Fibroblast of lung (primary cell): ENCODE data around the gene CDC6. TPM values are rescaled to one million over a fixed set of nuclear protein-coding genes. Genes with fewer than 3 reads are reported as not detected.

Source experiments
- DNase-seq, 2 donors: peaks; one replicate each; pipeline versions ENCODE4 v3.0.0 to v3.0.0-alpha.2; 2010; ENCODE audit warnings: low read depth in 2 of 2
- H2AFZ ChIP-seq: 2 replicates; pipeline ENCODE4 v1.5.1; 2012; ENCODE audit warnings: low read length, control low read depth, inconsistent platforms
- H3K27ac ChIP-seq: 2 replicates; pipeline ENCODE4 v1.5.1; 2011; ENCODE audit warnings: low read length, control low read depth; ENCODE audit not compliant: insufficient read depth
- H3K27me3 ChIP-seq: 2 replicates; pipeline ENCODE4 v1.5.1; 2011; ENCODE audit warnings: mild to moderate bottlenecking, low read length; ENCODE audit not compliant: control insufficient read depth, insufficient read depth
- H3K36me3 ChIP-seq: 2 replicates; pipeline ENCODE4 v1.5.1; 2011; ENCODE audit warnings: low read length; ENCODE audit not compliant: control insufficient read depth, insufficient read depth
- H3K4me1 ChIP-seq: 2 replicates; pipeline ENCODE4 v1.5.1; 2011; ENCODE audit warnings: low read length; ENCODE audit not compliant: control insufficient read depth, insufficient read depth; ENCODE audit errors: extremely low read depth
- H3K4me2 ChIP-seq: 2 replicates; pipeline ENCODE4 v1.5.1; 2011; ENCODE audit warnings: low read length, control low read depth; ENCODE audit not compliant: insufficient read depth; ENCODE audit errors: extremely low read depth
- H3K4me3 ChIP-seq, 4 experiments: fragments of 200-600 bp in 1 of 4; sonication (generic) in 1 of 4; replicated peaks in 1 of 4; 2 replicates each; pipeline ENCODE4 v1.5.1; 2011 to 2016; ENCODE audit warnings: low read length in 4 of 4, low read depth in 3 of 4, mild to moderate bottlenecking in 3 of 4, control low read depth in 2 of 4, inconsistent platforms in 1 of 4, mixed read lengths in 1 of 4; ENCODE audit not compliant: insufficient read depth in 1 of 4; ENCODE audit errors: control extremely low read depth in 1 of 4
- H3K79me2 ChIP-seq: 2 replicates; pipeline ENCODE4 v1.5.1; 2012; ENCODE audit warnings: mild to moderate bottlenecking, low read length, inconsistent platforms; ENCODE audit not compliant: control insufficient read depth, insufficient read depth
- H3K9ac ChIP-seq: 2 replicates; pipeline ENCODE4 v1.5.1; 2011; ENCODE audit warnings: mild to moderate bottlenecking, low read length, control low read depth; ENCODE audit not compliant: insufficient read depth
- H3K9me3 ChIP-seq: 2 replicates; pipeline ENCODE4 v1.5.1; 2012; ENCODE audit warnings: low read depth, low read length; ENCODE audit not compliant: control insufficient read depth, insufficient read depth
- H4K20me1 ChIP-seq: 2 replicates; pipeline ENCODE4 v1.5.1; 2011; ENCODE audit warnings: low read length; ENCODE audit not compliant: control insufficient read depth, insufficient read depth; ENCODE audit errors: extremely low read depth
- EZH2 ChIP-seq: IDR thresholded peaks from 2 replicates; pipeline ENCODE4 v1.5.1; 2012; ENCODE audit warnings: low read length, control low read depth, mild to moderate bottlenecking; ENCODE audit errors: missing control alignments
- polyA plus RNA-seq, 2 donors: library from polyadenylated mRNA; depleted of rRNA in 1 of 2; stranded (reverse) in 1 of 2; unstranded in 1 of 2; fragments of >200 nt; gene quantifications; 2 replicates each; pipeline ENCODE4 v1.2.1, GENCODE V29; 2011 to 2012; ENCODE audit warnings: missing spikeins in 1 of 2
- total RNA-seq: library from RNA; depleted of rRNA; stranded (reverse); fragments of >200 nt; gene quantifications from 2 replicates; pipeline ENCODE4 v1.2.1, GENCODE V29; 2014
- TF ChIP-seq, protein P1 (sequence below), 2 donors: IDR thresholded peaks in 1 of 2; conservative IDR thresholded peaks in 1 of 2; 1 replicate in 1 of 2; 2 replicates in 1 of 2; pipeline ENCODE4 v1.5.1; 2011 to 2012; ENCODE audit warnings: low read length in 2 of 2, control low read depth in 1 of 2, inconsistent platforms in 1 of 2, low read depth in 1 of 2, mild to moderate bottlenecking in 1 of 2

The CDC6 gene
- total and polyA plus RNA-seq, 2 donors (not counting 1 experiment from before 2014, with no cell fraction given): 4.5 to 16.3 TPM

DNA sequence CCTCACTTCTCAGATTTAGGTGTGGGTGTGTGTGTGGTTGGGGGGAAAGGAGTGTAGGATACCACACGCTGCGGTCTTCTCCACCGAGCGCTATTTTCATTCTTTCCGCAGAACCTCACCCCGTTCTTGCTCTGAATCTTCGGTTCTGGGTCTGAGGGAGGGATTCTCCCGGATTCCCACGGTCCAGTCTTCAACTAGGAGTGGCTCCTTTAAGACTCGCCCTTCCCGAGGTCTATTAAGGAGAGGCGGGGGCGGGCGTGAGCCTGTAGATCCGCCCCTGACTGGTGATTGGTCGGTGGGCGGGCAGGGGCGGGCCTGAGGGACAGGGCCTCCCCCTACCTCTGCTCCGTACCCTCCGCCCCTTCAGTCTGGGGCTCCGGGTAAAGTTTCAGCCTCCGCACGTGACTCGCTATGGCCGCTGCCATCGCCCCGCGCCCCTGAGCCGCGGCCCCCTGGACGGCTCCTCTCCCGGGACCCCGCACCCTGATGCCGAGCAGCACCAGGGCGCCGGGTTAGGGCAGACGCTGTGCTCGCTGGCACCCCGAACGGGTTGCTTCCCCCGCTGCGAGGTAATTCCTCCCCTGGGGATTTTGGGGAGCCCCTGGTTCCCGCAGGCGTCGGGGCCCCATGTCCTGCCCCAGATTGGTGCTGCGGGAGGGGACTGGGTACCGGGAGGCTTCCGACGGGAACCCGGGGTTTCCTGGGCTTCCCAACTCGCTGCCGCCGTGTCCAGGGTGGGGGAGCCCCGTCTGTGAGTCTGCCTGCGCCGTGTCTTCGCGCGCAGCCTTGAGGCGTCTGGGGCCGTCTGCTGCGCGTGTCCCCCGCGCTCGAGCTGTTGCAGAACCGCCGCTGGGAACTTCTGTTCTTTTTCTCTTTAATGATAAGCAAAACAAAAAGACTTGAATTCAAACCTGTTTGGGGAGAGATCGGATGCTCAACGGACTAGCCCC, 30.5 kb downstream of the CDC6 start:
- peak overlapping the region; percentile 77 to 99 (median 93) for H3K4me3 ChIP-seq
- H3K4me2 ChIP-seq: peak overlapping the region; percentile 84
- H3K9ac ChIP-seq: peak overlapping the region; percentile 96
- peak; percentile 94 to 97 for DNase-seq
- peak overlapping the region; percentile 59 for H2AFZ ChIP-seq
- H3K9me3 ChIP-seq: no peaks in the 10 kb centered on the region
- H3K79me2 ChIP-seq: peaks cover 45% of the 10 kb centered on the region
- no peaks in the 10 kb centered on the region for H4K20me1 ChIP-seq
- TF ChIP-seq EZH2: no peak
- TF ChIP-seq, protein P1, sequence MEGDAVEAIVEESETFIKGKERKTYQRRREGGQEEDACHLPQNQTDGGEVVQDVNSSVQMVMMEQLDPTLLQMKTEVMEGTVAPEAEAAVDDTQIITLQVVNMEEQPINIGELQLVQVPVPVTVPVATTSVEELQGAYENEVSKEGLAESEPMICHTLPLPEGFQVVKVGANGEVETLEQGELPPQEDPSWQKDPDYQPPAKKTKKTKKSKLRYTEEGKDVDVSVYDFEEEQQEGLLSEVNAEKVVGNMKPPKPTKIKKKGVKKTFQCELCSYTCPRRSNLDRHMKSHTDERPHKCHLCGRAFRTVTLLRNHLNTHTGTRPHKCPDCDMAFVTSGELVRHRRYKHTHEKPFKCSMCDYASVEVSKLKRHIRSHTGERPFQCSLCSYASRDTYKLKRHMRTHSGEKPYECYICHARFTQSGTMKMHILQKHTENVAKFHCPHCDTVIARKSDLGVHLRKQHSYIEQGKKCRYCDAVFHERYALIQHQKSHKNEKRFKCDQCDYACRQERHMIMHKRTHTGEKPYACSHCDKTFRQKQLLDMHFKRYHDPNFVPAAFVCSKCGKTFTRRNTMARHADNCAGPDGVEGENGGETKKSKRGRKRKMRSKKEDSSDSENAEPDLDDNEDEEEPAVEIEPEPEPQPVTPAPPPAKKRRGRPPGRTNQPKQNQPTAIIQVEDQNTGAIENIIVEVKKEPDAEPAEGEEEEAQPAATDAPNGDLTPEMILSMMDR (conservative IDR thresholded peaks at IDR 0.05 in 1 of 2, IDR thresholded peaks at IDR 0.05 in 1 of 2; ENCODE audit: low read depth in 1 of 2, low read length in 2 of 2): no peak
- H3K27me3 ChIP-seq: no peaks in the 10 kb centered on the region
- H3K4me1 ChIP-seq: peaks cover 60% of the 10 kb centered on the region
- no peaks in the 10 kb centered on the region for H3K36me3 ChIP-seq
- H3K27ac ChIP-seq: peak overlapping the region; percentile 95

DNA sequence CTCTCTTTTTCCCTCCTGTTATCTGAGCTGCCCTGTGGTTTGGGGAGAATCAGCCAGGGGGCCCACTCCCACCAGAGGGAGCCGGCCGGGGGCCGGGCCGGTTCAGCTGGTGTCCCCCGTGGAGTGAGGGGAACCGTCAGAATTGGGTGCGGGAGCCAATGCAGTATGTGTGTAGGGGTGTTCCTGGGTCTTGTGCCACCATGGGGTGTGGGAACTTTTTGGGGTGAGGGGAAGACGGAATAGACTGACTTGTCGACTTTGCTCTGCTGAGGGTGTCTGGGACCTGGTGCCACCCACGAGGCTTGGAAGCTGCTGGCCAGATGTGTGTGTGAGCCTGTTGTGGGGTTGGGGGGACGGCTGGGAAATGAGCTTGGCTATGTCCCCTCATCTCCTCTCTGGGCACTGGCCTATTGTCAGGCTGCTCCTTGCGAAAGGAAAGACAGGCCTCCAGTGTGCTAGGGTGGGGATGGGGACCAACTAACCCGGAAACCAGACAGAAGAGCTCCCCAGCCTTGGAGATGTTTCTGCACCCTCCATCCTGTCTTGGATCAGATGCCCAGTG, 31.2 kb downstream of the CDC6 start:
- TF ChIP-seq EZH2: no peak
- TF ChIP-seq, protein P1 (conservative IDR thresholded peaks at IDR 0.05 in 1 of 2, IDR thresholded peaks at IDR 0.05 in 1 of 2; ENCODE audit: low read depth in 1 of 2, low read length in 2 of 2): peak in 1 of 2 donors; percentile 29
- Histone ChIP-seq H3K79me2 (peaks cover 51% of the 10 kb centered on the region), H3K4me1 (peaks cover 60% of the 10 kb centered on the region), H3K4me3 (peak overlapping the region; percentile 77 to 99 (median 93)), H2AFZ (no peak overlapping the region), H3K9ac (peak overlapping the region; percentile 96), H3K27ac (peak overlapping the region; percentile 95), H4K20me1 (no peaks in the 10 kb centered on the region), H3K27me3 (no peaks in the 10 kb centered on the region), H3K9me3 (no peaks in the 10 kb centered on the region), H3K4me2 (peak overlapping the region; percentile 60), H3K36me3 (no peaks in the 10 kb centered on the region)
- DNase-seq: no peak
